EL (cell line): Measurements from ENCODE around the gene TNXB.
"Not testable (repeated sequence)": the region's sequence is repeated elsewhere in the genome, so short reads cannot be mapped to it uniquely, and the experiment has no call there.

ENCODE experiments used
- DNase-seq: peaks from one replicate; pipeline ENCODE4 v3.0.0-alpha.2; 2016

Gene TNXB

GRCh38 chr6:32109114-32109764 lies at the start of gene TNXB:
Gene TNXB, minus strand, starts transcription at chr6:32109338. Its CDS starts 11,140 bp downstream, at chr6:32098198.
- DNase-seq: no peak

- no peak for DNase-seq
Observed at GRCh38 chr6:32158052-32158451, 48.9 kb upstream of the TNXB start.

GRCh38 chr6:32156891-32157290 lies 47.8 kb upstream of the TNXB start:
- DNase-seq: no peak

- DNase-seq: peak; percentile 67
Observed at GRCh38 chr6:32154514-32155161, 45.5 kb upstream of the TNXB start.

- peak; percentile 91 for DNase-seq
Observed at GRCh38 chr6:32153564-32154513, 44.7 kb upstream of the TNXB start, which contains the start of gene PPT2. Gene PPT2, plus strand, starts transcription at chr6:32154141. Its CDS starts 454 bp downstream, at chr6:32154595.

GRCh38 chr6:32152769-32153563 lies 43.8 kb upstream of the TNXB start:
- peak; percentile 60 for DNase-seq

- no peak for DNase-seq
Observed at GRCh38 chr6:32151863-32152768, 43.0 kb upstream of the TNXB start, which contains the start of gene PRRT1. Gene PRRT1, minus strand, starts transcription at chr6:32151939. Its CDS starts 112 bp downstream, at chr6:32151827.

- DNase-seq: no peak
Observed at GRCh38 chr6:32151181-32151862, 42.2 kb upstream of the TNXB start.

- no peak for DNase-seq
Observed at GRCh38 chr6:32149932-32150870, 41.1 kb upstream of the TNXB start.

- DNase-seq: no peak
Observed at GRCh38 chr6:32149092-32149755, 40.1 kb upstream of the TNXB start.

- DNase-seq: no peak
Observed at GRCh38 chr6:32148289-32149091, 39.4 kb upstream of the TNXB start.

GRCh38 chr6:32147401-32148132 lies 38.4 kb upstream of the TNXB start:
- no peak for DNase-seq

GRCh38 chr6:32146687-32147086 lies 37.5 kb upstream of the TNXB start:
- DNase-seq: no peak

- no peak for DNase-seq
Observed at GRCh38 chr6:32146287-32146686, 37.1 kb upstream of the TNXB start.

GRCh38 chr6:32144238-32144637 lies 35.1 kb upstream of the TNXB start:
- not testable (repeated sequence) for DNase-seq

GRCh38 chr6:32140420-32141046 lies 31.4 kb upstream of the TNXB start:
- DNase-seq: no peak

- DNase-seq: no peak
Observed at GRCh38 chr6:32139590-32139989, 30.5 kb upstream of the TNXB start.
